ENCODE results near the gene CRTC2.

GRCh38 chr1:153906396-153906795 is 52.0 kb downstream of the CRTC2 start:
- TF ChIP-seq CTCF (IDR thresholded peaks at IDR 0.05), result no peak
- no peak for TF ChIP-seq POLR2A (IDR thresholded peaks at IDR 0.05; ENCODE audit: low read depth)

Data from esophagus muscularis mucosa (tissue), 3 donors.